ENCODE measurements around the gene CNTN2. TPM values are rescaled to one million over a fixed set of nuclear protein-coding genes. Genes with fewer than 3 reads are reported as not detected.

The CNTN2 gene
- total and polyA plus RNA-seq, 2 of the 8 experiments (the other 6 are each of a cell fraction or from before 2014, with no cell fraction given), result 1.2 to 3.9 TPM

DNA sequence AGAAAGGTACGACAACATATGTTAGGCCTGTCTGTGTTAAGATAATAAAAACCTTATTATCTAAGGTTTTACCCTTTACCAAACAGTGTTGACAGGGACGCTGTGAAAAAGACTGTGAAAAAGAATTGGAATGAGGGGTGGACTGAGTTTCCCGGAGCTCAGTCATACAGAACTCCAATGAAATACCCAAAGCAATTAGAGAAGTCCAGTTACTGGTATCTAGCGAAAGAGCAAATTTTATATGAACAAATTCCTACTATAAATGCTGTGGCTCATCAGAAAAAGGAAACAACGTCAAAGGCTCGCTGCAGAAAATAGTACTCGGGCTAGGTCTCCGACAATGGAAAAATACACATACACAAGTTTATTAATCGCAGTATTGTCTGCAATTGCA, 79.5 kb downstream of the CNTN2 start (continued):
- TF ChIP-seq, protein P1, sequence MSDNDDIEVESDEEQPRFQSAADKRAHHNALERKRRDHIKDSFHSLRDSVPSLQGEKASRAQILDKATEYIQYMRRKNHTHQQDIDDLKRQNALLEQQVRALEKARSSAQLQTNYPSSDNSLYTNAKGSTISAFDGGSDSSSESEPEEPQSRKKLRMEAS (IDR thresholded peaks at IDR 0.05), result no peak
- no peak for TF ChIP-seq CHD1 (IDR thresholded peaks at IDR 0.05; ENCODE audit: low read depth, low read length)
- TF ChIP-seq YY1 (IDR thresholded peaks at IDR 0.05; ENCODE audit: low read depth, low read length), result no peak
- TF ChIP-seq FOSL1 (IDR thresholded peaks at IDR 0.05; ENCODE audit: insufficient read depth, low read depth, low read length), result no peak
- no peak for TF ChIP-seq KDM4A (IDR thresholded peaks at IDR 0.05; ENCODE audit: low read depth, low read length, severe bottlenecking)
- TF ChIP-seq JUND (IDR thresholded peaks at IDR 0.05; ENCODE audit: low read length), result no peak
- TF ChIP-seq NANOG (IDR thresholded peaks at IDR 0.05; ENCODE audit: insufficient read depth, low read depth, low read length, poor library complexity, severe bottlenecking), result no peak
- TF ChIP-seq POLR2AphosphoS5 (IDR thresholded peaks at IDR 0.05; ENCODE audit: low read depth, low read length), result no peak

All from H1 (cell line).